HTERT RPE-1 (cell line): ENCODE results near the gene DYSF.

Experiments used
- in situ Hi-C: fragments of 300-500 bp; cut with MboI; formaldehyde crosslinking; loops from 4 replicates; pipeline ENCODE4 v1.14.3; 2020; ENCODE audit warnings: low sequenced_read_pairs

The DYSF gene

GRCh38 chr2:71455741-71456569 is 2.6 kb downstream of the DYSF start:
- in situ Hi-C loops = no loop called here

DNA sequence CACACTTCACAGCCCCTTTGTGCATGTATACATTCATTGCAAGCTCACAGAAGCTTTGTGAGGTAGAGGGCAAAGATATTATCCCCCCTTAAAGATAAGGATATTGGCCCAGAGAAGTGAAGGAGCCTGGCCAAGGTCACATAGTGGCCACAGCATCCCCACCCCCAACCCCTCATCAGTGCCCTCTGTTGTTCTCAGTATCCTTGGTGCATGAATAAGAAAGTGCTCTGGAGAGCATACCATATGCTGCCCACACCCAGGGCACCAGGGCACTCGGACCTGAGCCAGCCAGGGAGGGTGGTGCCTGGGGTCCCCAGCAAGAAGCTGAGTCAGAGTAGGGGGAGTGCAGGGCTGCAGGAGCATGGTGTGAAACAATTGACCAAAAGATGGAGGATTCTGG is 3.3 kb downstream of the DYSF start:
- in situ Hi-C loops = no loop called here

GRCh38 chr2:71457123-71457915 is 4.0 kb downstream of the DYSF start:
- in situ Hi-C loops = no loop called here

GRCh38 chr2:71457923-71458322 is 4.6 kb downstream of the DYSF start:
- in situ Hi-C loops = no loop called here

- in situ Hi-C loops = no loop called here
Observed at GRCh38 chr2:71458413-71459083, 5.2 kb downstream of the DYSF start.

DNA sequence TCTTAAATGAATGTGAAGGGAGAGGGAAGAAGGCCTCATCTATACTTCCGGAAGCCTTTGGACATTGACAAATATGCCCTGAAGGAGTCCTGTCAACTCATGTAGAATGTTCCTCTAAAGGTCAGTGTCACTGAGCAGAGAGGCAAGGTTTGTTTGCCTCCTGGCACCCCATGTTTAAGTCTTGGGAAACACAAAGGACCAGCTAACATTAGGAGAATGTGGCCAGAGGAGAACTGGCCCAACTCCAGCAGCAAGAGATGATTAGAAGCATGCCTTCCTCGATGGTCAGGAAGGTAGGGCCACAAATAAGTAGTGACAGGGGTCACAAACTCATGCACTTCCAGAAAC is 5.7 kb downstream of the DYSF start:
- in situ Hi-C loops = no loop called here

DNA sequence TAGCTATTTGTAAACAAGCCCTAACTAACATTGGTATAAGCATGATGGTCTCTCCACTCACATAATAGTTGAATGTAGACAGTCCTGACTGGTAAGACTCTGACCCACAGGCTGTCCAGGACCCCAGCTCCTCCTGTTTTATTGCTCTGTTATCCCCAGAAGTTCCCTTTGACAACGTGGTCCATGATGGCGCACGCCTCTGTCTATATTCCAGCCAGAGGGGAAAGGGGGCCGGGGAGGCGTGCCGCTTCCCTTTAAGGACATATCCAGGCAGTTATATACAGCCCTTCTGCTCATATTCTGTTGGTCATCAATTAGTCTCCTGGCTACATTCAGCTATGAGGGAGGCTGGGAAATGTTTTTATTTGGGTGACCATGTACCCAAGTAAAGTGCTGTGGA is 6.7 kb downstream of the DYSF start:
- in situ Hi-C loops = no loop called here

DNA sequence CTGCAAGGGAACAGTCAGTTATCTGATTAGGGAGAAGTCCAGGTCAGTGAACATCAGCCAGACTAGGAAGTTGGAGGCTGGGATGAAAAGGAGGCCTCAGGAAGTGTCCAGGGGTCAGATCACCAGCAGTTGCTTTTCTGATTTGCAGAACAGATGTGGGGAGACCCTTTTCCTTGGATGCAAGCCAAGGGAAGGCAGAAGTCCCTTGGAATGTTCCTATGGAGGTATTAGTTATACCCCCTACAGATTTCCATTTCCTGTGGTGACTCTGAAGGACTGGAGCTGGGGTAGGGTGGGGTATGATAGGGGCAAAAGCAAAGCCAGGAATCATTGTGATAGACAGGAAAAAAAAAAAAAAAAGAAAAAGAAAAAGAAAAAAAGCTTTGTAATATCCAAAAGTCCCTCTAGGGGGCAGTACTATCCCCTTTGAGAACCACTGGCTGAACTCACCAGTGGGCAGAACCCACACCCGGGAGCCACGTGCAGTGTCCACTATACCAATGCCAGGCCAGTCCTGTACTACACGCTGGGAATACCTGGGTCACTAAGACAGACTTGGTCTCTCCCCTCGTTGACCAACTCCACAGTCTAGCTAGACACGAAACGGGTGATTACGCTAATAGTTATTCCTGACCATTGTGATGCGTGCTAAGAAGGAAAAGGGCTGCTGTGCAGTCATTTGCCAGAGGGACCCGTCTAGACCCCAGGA is 7.4 kb downstream of the DYSF start:
- in situ Hi-C loops = no loop called here

DNA sequence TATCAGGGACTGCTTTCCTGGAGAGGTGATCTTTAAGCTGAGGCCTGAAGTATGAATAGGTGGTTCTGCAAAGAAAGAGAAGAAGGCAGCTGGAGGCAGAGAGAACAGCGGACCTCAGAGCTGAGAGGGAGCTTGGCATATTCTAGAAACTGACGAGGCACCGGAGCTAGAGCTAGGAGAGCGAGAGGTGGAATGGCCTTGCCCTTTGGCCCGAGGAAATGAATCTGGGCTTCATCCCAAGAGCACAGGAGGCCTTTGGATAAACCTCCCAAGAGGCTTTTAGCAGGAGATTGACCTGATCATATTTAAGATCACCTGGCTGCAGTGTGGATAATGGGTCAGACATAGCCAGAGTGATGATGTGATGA is 7.9 kb downstream of the DYSF start:
- in situ Hi-C loops = no loop called here

DNA sequence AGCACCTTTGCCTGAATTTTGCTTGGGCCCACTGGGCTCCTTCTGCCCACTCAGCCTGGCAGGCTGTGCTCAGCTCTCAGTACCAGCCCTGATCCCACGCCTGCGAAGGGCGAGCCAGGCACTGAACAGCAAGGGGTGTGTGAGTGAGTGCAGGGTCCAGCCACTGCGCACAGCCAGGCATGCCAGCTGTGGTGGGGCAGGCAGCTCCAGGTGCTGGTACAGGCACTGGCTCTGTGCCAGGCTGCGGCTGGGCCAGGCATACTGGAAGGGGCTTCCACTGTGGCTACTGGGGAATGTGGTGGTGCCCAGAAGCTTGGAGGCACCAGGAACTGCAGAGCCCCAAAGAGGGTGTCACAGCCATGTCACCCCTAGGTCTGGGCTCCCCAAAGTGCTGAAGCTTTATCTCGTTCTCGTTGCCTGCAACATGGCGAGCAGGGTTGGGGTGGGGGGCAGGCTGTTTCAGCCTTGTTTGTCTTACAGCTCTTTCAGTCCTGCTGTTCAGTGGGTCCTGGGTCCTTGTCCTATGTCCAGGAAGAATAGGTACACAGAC is 8.8 kb downstream of the DYSF start:
- in situ Hi-C loops = no loop called here

DNA sequence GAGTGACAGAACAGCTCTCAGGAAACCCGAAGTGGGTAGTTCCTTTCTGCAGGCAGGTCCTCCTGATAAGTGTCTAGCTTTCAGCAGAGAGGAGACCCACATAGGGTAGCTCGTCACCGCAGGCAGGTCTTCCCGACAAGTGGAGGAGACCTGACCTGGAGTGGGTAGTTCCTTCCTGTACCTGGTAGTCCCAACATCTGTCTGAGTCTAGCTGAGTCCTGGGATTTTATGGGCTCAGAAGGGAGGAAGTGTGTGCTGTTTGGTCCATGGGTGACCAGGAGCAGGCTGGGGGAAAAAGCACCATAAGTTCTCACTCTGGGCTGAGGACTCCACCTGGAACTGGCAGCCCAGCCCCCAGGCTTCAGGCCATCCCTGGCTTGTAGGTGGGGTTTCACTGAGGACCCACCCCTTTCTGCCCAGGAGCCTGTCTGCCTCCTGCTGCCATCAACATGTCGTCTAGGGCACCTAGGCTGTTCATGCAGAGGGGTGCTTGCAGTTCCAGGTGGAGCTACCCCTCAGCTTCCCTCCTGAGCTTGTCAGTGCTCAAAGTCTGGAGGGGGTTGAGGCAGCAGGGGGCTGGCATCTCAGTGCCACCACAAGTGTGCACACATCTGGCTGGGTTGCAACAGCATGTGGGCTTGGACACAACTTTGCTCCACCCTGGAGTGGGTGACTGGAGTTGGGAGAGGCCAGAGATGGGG is 9.4 kb downstream of the DYSF start:
- in situ Hi-C loops = no loop called here

- in situ Hi-C loops = no loop called here
Observed at GRCh38 chr2:71463342-71463654, 9.9 kb downstream of the DYSF start.

DNA sequence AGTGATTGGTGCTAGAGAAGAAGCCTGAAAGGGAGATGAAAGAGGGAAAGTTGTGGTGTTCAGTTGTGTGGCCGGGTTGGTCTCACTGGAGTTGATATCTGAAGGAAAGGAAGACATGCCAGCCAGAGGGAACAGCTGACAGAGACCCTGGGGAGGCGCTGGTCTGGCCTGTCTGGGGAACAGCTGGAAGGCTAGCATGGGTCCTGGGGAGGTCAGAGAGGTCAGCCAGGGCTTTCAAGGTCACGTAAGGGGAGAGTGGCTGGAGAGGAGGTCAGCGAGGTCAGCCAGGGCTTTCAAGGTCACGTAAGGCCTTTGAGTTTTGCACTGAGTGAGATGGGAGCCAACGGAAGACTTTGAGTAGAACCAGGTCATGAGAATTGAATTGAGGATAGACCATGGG is 11.0 kb downstream of the DYSF start:
- in situ Hi-C loops = no loop called here

GRCh38 chr2:71465356-71465755 is 12.0 kb downstream of the DYSF start:
- in situ Hi-C loops = no loop called here

DNA sequence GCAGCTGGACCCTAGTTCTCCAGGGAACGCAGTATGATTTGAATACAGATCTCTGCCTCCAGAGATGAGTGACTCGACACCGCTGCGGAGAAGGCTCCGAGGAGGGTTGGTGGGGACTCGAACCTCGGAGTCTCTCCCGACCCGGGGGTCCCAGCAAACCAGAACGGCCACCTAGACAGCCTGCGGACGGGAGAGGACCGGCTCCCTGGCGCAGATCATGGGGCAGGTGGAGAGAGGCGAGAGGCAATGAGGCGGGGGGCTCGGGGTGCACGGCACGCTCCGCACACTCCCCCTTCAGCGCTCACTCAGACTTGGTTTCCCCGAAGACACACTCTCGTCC is 12.6 kb downstream of the DYSF start:
- in situ Hi-C loops = no loop called here

GRCh38 chr2:71466301-71467179 is 13.2 kb downstream of the DYSF start:
- in situ Hi-C loops = no loop called here

GRCh38 chr2:71467180-71467815 is 13.9 kb downstream of the DYSF start:
- in situ Hi-C loops = no loop called here

DNA sequence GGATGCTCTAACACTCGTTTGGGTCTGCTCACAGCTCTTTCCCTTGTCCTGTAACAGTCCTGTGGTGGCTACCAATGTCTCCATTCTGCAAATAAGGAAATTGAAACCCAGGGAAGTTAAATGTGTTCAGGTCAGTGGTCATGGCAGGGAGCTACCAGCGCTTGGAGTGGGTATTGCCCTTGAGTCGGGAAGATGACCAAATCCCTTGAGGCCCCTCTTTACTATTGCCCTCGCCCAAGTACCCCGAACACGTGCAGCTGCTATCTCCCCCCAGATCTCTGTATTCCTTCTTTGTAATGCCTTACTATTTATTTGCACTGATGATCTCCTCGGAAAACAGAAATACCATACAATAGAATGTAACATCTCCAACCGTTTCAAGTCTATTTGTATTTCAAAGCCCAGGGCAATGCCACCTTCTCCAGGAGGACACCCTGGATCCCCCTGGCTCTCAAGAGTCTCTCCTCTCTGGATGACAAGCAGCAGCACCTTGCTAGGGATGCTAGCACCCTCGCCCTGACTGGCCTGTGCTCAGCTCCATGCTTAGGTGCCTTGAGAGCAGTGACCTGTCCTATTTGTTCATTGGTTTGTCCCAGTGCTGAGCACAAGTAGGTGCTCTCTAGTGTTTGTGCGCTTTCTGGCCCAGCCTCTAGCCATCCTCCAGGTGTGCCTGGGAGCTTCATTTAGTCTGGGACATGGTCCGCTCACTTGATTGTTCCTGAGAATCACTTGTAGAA is 15.1 kb downstream of the DYSF start:
- in situ Hi-C loops = no loop called here
